ENCODE data around the gene DOCK4.

DNA sequence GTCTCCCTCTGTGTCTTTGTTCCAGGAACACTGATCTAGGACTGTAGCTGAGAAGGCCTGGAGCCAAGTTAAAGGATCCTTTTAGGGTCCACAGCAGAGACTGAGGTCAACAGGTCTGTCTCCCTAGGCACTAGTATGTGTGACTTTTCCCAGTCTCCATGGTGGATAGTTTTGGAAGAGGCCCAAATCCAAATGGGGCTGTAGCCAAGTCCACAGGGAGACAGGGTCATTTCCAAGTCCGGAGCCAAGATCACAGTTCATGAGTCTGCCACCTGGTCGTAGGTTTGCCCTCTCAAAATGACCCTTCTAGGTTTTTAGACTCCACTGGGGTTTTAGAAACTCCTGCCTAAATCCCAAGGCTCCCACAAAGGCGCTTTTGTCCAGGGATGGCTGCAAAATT is 17.1 kb upstream of the DOCK4 start:
- TF ChIP-seq, protein P1, sequence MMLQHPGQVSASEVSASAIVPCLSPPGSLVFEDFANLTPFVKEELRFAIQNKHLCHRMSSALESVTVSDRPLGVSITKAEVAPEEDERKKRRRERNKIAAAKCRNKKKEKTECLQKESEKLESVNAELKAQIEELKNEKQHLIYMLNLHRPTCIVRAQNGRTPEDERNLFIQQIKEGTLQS (IDR thresholded peaks at IDR 0.05; ENCODE audit: borderline replicate concordance, extremely low read depth, low read depth, low read length), result no peak
- TF ChIP-seq KDM1A (IDR thresholded peaks at IDR 0.05; ENCODE audit: borderline replicate concordance) (no peak), MEF2A (IDR thresholded peaks at IDR 0.05; ENCODE audit: insufficient read depth, low read depth, low read length) (no peak), CBX5 (IDR thresholded peaks at IDR 0.05; ENCODE audit: low read depth) (no peak), EZH2 (IDR thresholded peaks at IDR 0.05; ENCODE audit: borderline replicate concordance, control insufficient read depth, low read depth, low read length) (no peak), SRF (IDR thresholded peaks at IDR 0.05; ENCODE audit: low read depth in 2 of 2, low read length in 2 of 2) (no peak)
